Activated T-helper 1 cell treated with anti-CD3 and anti-CD28 coated beads, Interleukin-12 subunit alpha, Interleukin-12 subunit beta, Interleukin-2, Interleukin-4 antibody, amounts not matched to agents 30 ng/mL and 10 ng/mL and 1 ng/mL, durations not matched to agents 14 hours and 24 hours and 36 hours (primary cell): ENCODE measurements around the gene CTTNBP2. TPM values are rescaled to one million over a fixed set of nuclear protein-coding genes. Genes with fewer than 3 reads are reported as not detected.

ENCODE experiments used
- DNase-seq: peaks from one replicate; pipeline ENCODE4 v3.0.0; 2021; ENCODE audit warnings: low spot score
- H3K27ac Mint-ChIP-seq: one replicate; pipeline ENCODE4 v1.8.0; 2021; ENCODE audit warnings: mild to moderate bottlenecking, mixed read lengths
- H3K27me3 Mint-ChIP-seq: one replicate; pipeline ENCODE4 v1.8.0; 2022; ENCODE audit warnings: mild to moderate bottlenecking, moderate library complexity, mixed read lengths; ENCODE audit not compliant: insufficient read depth
- H3K36me3 Mint-ChIP-seq: one replicate; pipeline ENCODE4 v1.8.0; 2021; ENCODE audit warnings: low read depth, mixed read lengths
- H3K4me1 Mint-ChIP-seq: one replicate; pipeline ENCODE4 v1.8.0; 2021; ENCODE audit warnings: low read depth, mixed read lengths
- H3K4me3 Mint-ChIP-seq: one replicate; pipeline ENCODE4 v1.8.0; 2021; ENCODE audit warnings: mild to moderate bottlenecking, moderate library complexity, mixed read lengths
- H3K9me3 Mint-ChIP-seq: one replicate; pipeline ENCODE4 v1.8.0; 2021; ENCODE audit warnings: mixed read lengths
- intact Hi-C: fragments of 100-400 bp; cut with micrococcal nuclease; formaldehyde crosslinking; loops from one replicate; pipeline ENCODE4 v1.15.1; 2024
- total RNA-seq: library from RNA; stranded (reverse); gene quantifications from 2 replicates; pipeline ENCODE4 v1.2.3, GENCODE V29; 2022

The CTTNBP2 gene
- total RNA-seq, 1 donor from 2014 or later, result not detected

DNA sequence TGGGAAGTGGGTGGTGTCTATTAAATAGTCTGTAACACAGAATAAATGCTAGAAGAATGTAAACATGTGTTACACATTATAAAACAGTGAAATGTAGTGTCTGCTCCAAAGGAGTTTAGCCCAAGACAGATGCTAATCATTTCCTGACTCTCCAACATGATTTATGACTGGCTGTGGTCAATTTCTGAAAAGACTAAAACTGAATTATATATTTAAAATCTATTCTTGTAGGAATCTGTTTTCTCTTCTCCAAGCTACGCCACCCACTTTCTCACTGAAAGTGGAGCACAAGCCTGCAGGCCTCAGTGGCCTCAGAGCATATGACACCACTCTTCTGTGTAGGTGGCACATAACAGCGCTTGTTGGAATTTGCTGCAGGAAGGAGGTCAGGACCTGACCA, 44.4 kb downstream of the CTTNBP2 start:
- intact Hi-C loops, result no loop called here
- no peak overlapping the region for H3K27ac Mint-ChIP-seq
- no peak for DNase-seq
- H3K27me3 Mint-ChIP-seq, result no peaks in the 10 kb centered on the region
- H3K4me3 Mint-ChIP-seq, result no peak overlapping the region
- no peaks in the 10 kb centered on the region for H3K36me3 Mint-ChIP-seq
- H3K9me3 Mint-ChIP-seq, result no peaks in the 10 kb centered on the region
- H3K4me1 Mint-ChIP-seq, result no peaks in the 10 kb centered on the region

DNA sequence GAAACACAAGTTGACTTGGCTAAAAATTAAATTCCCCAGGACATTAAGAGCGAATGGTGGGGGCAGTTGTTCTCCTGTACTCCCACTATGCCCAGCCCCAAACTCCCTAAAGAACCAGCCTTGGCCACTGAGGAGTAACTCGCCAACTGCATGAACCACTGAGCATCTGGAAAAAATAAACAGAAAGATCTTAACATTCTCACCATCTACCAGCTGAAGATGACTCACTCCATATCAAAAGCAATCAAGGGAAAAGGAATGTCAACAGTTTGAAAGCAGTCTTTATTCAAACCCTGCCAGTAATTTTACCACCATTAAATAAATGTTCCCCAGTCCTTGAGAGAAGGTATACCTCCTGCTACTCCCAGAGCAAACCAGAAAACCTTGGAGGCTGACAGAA, 45.4 kb downstream of the CTTNBP2 start:
- no peak overlapping the region for H3K27ac Mint-ChIP-seq
- H3K4me3 Mint-ChIP-seq, result no peak overlapping the region
- DNase-seq, result no peak
- H3K36me3 Mint-ChIP-seq, result no peaks in the 10 kb centered on the region
- intact Hi-C loops, result no loop called here
- H3K4me1 Mint-ChIP-seq, result no peaks in the 10 kb centered on the region
- H3K27me3 Mint-ChIP-seq, result no peaks in the 10 kb centered on the region
- no peaks in the 10 kb centered on the region for H3K9me3 Mint-ChIP-seq

DNA sequence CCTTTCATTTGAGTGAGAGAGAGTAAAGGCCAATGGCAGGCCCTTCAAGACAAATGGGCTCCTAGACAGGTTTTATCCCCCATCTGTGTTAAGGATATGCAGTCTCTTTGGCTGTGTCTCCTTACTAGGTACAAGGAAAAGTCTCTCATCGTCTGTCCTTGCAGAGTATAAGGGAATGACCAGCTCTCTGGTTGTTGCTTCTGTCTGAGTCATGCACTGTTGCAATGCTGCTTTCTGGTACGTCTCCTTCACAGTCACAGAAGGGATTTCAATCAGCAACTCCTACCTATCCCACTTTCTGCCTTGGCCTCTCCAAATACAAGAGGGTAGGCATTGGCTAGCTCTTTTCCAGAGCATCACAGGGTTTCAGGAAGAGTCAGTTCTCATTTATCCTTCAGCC, 48.1 kb downstream of the CTTNBP2 start:
- no peak overlapping the region for H3K27ac Mint-ChIP-seq
- no peak overlapping the region for H3K4me3 Mint-ChIP-seq
- no peaks in the 10 kb centered on the region for H3K36me3 Mint-ChIP-seq

DNA sequence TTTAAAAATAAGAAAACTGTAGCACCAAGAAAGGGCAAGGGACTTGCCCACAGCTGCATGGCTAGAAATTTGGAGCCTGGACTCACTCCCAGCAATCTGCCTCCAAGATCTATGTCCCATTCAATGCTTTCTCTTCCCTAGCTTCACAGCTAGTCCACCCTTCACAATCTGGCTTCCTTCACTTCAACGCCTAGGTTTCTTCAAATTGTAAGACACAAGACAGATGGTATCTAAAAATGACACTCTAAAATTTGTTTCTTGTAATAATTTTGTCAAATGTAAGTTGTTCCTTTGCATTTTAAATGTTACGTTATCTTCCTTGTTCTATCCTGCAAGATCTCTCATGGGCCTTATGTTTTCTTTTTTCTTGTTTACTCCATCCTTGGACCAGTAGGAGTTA, 48.6 kb downstream of the CTTNBP2 start:
- no peak overlapping the region for H3K4me3 Mint-ChIP-seq
- H3K36me3 Mint-ChIP-seq, result no peaks in the 10 kb centered on the region
- DNase-seq, result no peak
- no peak overlapping the region for H3K27ac Mint-ChIP-seq
- H3K4me1 Mint-ChIP-seq, result no peaks in the 10 kb centered on the region
- no peaks in the 10 kb centered on the region for H3K27me3 Mint-ChIP-seq
- no peaks in the 10 kb centered on the region for H3K9me3 Mint-ChIP-seq
- intact Hi-C loops, result no loop called here

More for the DNA sequence above, 48.1 kb downstream of the CTTNBP2 start:
- Mint-ChIP-seq H3K9me3 (no peaks in the 10 kb centered on the region), H3K27me3 (no peaks in the 10 kb centered on the region), H3K4me1 (no peaks in the 10 kb centered on the region)
- intact Hi-C loops, result no loop called here
- DNase-seq, result no peak

DNA sequence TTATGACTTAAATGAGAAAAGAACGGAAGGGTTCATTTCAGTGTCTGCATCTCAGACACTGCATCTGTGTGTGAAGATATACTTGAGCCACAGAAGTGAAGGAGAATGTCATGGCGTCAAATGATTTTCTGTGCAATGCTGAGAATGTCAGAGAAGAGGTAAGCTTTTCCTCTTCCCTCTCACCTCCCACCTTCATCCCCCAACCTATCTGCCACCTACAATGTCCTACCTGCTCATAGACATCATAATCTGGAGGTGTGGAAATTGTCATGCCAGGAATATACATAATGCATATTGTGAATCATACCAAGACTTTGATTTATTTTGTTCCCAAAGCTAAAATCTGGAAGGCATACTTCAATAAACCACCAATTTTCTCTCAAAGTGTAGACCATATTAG, 53.7 kb downstream of the CTTNBP2 start:
- Mint-ChIP-seq H3K27ac (no peak overlapping the region), H3K27me3 (no peaks in the 10 kb centered on the region), H3K4me1 (no peaks in the 10 kb centered on the region), H3K4me3 (no peak overlapping the region), H3K9me3 (no peaks in the 10 kb centered on the region), H3K36me3 (no peaks in the 10 kb centered on the region)
- DNase-seq, result no peak
- intact Hi-C loops, result no loop called here

DNA sequence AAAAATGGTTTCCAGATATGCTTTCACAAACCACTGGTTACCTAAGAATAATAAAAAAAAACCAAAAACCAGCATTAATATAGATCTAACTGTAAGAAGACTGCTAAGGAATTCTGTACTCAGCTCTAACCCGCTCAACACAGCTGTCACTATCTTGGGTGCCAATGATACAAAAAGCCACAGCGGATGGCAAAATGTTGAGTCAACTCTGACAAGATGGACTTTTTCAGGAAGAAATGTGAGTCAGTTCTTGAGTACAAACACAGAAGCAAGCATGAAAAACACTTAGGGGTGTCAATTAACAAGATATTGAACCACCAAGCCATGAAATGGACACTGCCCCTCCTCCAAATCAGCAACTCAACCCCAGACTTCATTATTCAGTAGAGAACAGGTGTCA, 55.0 kb downstream of the CTTNBP2 start:
- intact Hi-C loops, result no loop called here
- no peaks in the 10 kb centered on the region for H3K36me3 Mint-ChIP-seq
- no peak overlapping the region for H3K4me3 Mint-ChIP-seq
- H3K27ac Mint-ChIP-seq, result no peak overlapping the region
- H3K9me3 Mint-ChIP-seq, result no peaks in the 10 kb centered on the region
- H3K4me1 Mint-ChIP-seq, result no peaks in the 10 kb centered on the region
- DNase-seq, result no peak
- no peaks in the 10 kb centered on the region for H3K27me3 Mint-ChIP-seq

DNA sequence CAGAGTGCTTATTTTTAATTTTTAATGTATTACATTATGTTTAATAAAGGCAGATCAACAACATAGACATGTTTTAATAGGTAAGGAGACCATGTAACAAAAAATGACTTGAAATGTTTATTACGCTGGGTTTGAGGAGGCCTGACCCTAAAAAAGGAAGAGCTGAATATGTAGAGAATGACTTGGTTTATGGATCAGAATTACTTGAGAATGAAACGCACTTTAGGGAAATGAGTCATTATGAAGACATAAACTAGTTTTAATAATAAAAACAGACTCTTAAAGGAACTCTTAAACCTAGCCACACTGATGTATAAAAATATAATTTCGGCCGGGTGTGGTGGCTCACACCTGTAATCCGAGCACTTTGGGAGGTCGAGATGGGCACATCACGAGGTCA, 56.5 kb downstream of the CTTNBP2 start:
- no peaks in the 10 kb centered on the region for H3K9me3 Mint-ChIP-seq
- no peaks in the 10 kb centered on the region for H3K27me3 Mint-ChIP-seq
- no peak overlapping the region for H3K4me3 Mint-ChIP-seq
- H3K36me3 Mint-ChIP-seq, result no peaks in the 10 kb centered on the region
- intact Hi-C loops, result no loop called here
- H3K27ac Mint-ChIP-seq, result no peak overlapping the region
- no peak for DNase-seq
- no peaks in the 10 kb centered on the region for H3K4me1 Mint-ChIP-seq

DNA sequence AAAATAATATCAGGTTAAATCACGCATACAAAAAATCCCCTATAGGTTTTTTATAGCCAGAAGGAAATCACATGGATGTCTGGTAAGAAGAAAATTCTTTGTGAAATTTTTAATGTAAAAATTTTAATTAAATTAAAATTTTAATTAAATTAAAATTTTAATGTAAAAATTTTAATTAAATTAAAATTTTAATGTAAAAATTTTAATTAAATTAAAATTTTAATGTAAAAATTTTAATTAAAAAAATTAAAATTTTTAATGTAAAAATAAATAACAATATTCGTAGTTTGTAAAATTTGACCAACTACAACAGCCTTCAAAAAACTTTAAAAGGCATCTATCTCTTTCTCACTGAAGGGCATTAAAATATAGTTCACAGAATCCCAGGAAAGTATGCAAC, 61.5 kb downstream of the CTTNBP2 start:
- intact Hi-C loops, result no loop called here
- Mint-ChIP-seq H3K27ac (no peak overlapping the region), H3K4me3 (no peak overlapping the region), H3K4me1 (no peaks in the 10 kb centered on the region), H3K27me3 (no peaks in the 10 kb centered on the region), H3K9me3 (no peaks in the 10 kb centered on the region), H3K36me3 (no peaks in the 10 kb centered on the region)
- no peak for DNase-seq

DNA sequence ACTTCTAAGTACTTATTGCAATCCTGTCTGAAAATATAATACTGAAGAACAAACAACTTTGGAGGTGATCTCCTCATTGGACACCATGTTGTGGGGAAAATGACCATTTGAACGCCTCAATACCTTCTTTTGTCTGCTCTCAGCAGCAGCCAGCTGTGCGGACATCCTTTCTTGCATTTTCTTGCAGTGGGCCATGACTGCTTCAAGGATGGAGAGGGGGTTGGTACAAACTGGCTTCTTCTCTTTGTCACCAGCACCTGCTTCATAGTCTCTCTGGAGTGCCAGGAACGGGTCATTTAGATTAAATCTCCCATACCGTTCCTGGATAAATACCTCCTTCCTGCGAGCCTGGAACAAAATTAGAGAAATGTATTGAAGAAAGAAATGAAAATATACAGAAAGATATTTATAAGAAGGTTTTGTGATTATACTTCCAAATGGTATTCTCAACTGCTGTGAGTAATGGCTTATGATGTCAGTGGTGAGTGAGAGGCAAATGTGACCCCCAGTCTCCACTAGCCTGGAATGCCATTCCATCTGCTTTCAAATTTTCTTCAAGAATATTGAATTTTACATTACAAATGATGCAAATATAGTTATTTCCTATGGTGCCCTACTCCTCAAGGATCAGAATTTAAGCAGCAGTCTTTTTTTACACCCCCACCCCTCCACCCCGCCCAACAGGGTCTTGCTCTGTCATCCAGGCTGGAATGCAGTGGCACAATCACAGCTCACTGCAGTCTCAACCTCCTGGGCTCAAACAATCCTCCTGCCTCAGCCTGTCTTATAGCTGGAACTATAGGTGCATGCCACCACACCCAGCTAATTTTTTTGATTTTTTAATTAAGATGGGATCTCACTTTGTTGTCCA, 62.4 kb downstream of the CTTNBP2 start:
- Mint-ChIP-seq H3K9me3 (no peaks in the 10 kb centered on the region), H3K4me3 (no peak overlapping the region), H3K27me3 (no peaks in the 10 kb centered on the region), H3K4me1 (no peaks in the 10 kb centered on the region), H3K36me3 (no peaks in the 10 kb centered on the region), H3K27ac (no peak overlapping the region)
- intact Hi-C loops, result no loop called here
- DNase-seq, result no peak

DNA sequence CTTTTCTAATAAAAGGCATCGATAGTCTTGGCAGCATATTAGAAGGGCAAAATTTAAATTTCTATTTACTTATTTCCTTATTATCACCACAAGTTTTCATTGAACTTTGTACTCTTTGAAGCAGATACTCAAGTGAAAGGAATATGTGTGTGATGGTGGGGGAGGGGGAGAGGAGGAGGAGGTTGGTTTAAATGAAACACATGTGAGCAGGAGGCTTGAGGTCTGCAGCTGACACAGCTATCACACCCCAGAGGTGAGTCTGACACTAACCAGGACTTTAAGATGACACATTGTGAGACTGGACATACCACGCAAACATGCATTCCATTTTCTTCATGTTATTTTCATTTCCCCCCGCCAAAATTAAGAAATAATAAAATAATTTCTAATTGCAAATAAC, 63.3 kb downstream of the CTTNBP2 start:
- H3K27me3 Mint-ChIP-seq, result no peaks in the 10 kb centered on the region

DNA sequence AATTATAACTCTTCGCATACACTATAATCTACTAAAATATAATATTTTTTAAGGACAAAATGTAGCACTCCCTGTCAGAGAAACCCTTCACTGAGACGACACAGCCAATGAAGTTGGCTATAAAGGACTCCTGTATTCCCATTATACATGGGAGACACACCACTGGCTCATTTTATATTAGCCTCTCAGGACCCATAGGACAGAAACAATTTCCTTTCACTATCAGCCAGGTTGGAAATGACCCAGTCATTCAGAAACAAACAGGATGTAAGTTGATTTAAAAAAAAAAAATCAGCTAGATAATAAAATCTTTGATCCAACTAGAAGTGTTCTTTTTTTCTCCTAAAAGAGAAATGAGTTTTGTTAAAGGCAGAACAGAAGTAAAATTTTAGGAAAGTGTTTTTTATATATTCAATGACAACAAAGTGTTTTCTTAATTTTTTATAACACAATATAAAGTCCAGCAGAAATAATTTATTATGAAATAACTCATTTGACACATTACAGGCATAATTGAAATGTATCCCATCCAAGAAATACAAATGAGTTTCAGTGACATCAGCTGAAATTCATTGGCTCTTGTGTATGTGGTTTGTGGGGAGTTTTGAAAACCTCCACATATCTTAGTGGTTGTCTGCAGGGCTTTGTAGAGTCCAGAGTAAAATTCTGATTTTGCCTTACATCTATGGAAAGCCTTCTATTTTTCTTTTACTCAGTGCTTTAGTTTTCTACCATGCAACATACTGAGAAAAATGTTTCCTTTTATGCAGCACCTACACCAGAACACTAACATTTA, 64.1 kb downstream of the CTTNBP2 start:
- Mint-ChIP-seq H3K27ac (no peak overlapping the region), H3K4me3 (no peak overlapping the region), H3K9me3 (no peaks in the 10 kb centered on the region), H3K27me3 (no peaks in the 10 kb centered on the region), H3K4me1 (no peaks in the 10 kb centered on the region), H3K36me3 (no peaks in the 10 kb centered on the region)
- intact Hi-C loops, result no loop called here
- no peak for DNase-seq

More for the DNA sequence above, 63.3 kb downstream of the CTTNBP2 start:
- Mint-ChIP-seq H3K4me1 (no peaks in the 10 kb centered on the region), H3K36me3 (no peaks in the 10 kb centered on the region), H3K4me3 (no peak overlapping the region), H3K27ac (no peak overlapping the region), H3K9me3 (no peaks in the 10 kb centered on the region)
- intact Hi-C loops, result no loop called here
- no peak for DNase-seq

DNA sequence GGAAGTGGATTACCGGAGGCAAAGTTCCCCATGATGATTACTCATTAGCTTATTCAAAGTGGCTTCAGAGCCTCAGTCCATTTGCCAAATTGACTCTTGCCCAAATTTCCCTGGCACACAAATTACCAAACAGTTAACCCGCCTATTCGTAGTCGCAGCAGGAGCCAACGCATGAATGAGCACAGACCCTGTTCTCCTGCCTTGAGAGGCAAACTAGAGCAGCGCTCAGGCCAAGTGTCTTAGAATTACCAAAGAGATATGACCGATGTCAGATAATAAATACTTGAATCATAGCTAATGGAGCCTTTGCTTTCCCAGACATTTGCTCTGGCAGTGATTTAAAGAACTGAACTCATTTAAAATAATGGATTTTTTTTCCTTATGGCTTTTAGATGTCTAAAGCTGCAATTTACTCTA, 64.9 kb downstream of the CTTNBP2 start:
- Mint-ChIP-seq H3K27me3 (no peaks in the 10 kb centered on the region), H3K27ac (no peak overlapping the region), H3K9me3 (no peaks in the 10 kb centered on the region), H3K4me3 (no peak overlapping the region), H3K36me3 (no peaks in the 10 kb centered on the region), H3K4me1 (no peaks in the 10 kb centered on the region)
- intact Hi-C loops, result no loop called here
- no peak for DNase-seq

DNA sequence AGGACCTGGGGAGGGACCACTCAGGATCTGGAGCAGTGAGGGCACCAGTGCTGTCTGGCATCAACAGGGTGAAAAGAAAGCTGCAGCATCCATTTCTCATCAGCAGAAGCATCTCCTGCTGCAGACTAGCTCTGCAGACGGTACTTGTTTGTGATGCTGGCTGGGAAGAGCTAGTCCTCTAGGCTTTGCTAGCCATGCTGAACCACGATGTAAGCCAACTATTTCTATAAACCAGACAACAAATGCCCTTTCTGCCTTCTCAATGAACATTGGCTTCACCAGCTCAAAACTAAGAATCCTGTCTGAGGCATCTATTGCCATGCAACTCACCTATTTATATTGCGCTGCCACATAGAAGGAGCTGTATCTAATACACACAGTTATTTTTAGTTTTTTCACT, 65.6 kb downstream of the CTTNBP2 start:
- Mint-ChIP-seq H3K4me3 (no peak overlapping the region), H3K36me3 (no peaks in the 10 kb centered on the region), H3K9me3 (no peaks in the 10 kb centered on the region), H3K4me1 (no peaks in the 10 kb centered on the region), H3K27ac (no peak overlapping the region), H3K27me3 (no peaks in the 10 kb centered on the region)
- intact Hi-C loops, result no loop called here
- DNase-seq, result no peak
